ENCODE measurements around the gene BORA. TPM values are rescaled to one million over a fixed set of nuclear protein-coding genes. Genes with fewer than 3 reads are reported as not detected.

The BORA gene
- total and polyA plus RNA-seq, 8 donors: 2.0 to 8.5 (median 3.4) TPM

DNA sequence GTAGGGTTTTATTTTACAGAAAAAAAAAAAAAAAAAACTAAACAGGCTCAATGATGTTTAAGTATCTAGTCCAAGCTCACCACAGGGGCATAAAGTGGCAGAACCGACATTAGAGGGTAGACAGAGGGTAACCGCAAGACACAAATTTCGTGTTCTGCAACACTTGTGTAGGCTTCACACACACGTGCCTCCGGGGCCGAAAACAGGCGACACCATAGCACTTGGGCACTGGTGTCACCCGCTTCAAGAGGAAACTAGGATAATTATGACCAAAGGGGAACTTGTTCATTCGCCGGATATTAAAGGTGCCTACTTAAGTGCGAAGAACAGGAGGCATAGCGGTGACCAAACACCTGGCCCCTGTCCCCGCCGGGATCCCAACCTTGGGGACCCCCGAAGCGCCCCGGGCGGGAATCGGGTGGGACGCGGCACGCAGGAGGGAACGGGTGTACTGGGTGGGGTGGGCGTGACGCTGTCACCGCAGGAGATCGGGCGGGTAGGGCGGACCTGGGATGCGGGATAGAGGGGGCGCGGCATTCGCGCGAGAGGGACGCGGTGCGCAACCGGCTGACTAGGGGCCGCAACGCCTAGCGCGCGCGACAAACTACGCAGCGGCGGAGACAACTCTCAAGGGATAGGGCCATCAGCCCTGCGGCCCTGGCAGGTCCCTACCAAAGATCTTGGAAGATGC is 852 bp upstream of the BORA start:
- no peaks in the 10 kb centered on the region for H3K9me3 ChIP-seq
- intact Hi-C loops (cut with DNase I; ENCODE audit: low total_unique reads): no loop called here
- no peaks in the 10 kb centered on the region for H3K27me3 ChIP-seq
- 1 to 6% (median 2%) methylated on average over 15 to 49 of the region's 49 CpGs for WGBS, 5 donors
- peaks cover 0 to 5% (median 0%) of the 10 kb centered on the region in 4 donors for H3K36me3 ChIP-seq
- H3K27ac ChIP-seq: peak overlapping the region; percentile 67 to 83 (median 80)
- peak overlapping the region; percentile 60 to 99 (median 92) for H3K4me3 ChIP-seq
- DNase-seq: peak; percentile 29 to 75
- H3K4me1 ChIP-seq: peaks cover 0 to 33% (median 32%) of the 10 kb centered on the region in 4 donors
- TF ChIP-seq, protein P1, sequence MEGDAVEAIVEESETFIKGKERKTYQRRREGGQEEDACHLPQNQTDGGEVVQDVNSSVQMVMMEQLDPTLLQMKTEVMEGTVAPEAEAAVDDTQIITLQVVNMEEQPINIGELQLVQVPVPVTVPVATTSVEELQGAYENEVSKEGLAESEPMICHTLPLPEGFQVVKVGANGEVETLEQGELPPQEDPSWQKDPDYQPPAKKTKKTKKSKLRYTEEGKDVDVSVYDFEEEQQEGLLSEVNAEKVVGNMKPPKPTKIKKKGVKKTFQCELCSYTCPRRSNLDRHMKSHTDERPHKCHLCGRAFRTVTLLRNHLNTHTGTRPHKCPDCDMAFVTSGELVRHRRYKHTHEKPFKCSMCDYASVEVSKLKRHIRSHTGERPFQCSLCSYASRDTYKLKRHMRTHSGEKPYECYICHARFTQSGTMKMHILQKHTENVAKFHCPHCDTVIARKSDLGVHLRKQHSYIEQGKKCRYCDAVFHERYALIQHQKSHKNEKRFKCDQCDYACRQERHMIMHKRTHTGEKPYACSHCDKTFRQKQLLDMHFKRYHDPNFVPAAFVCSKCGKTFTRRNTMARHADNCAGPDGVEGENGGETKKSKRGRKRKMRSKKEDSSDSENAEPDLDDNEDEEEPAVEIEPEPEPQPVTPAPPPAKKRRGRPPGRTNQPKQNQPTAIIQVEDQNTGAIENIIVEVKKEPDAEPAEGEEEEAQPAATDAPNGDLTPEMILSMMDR (IDR thresholded peaks at IDR 0.05): no peak
- TF ChIP-seq POLR2A (IDR thresholded peaks at IDR 0.05) (no peak), EP300 (IDR thresholded peaks at IDR 0.05) (no peak), POLR2AphosphoS5 (IDR thresholded peaks at IDR 0.05) (no peak)

DNA sequence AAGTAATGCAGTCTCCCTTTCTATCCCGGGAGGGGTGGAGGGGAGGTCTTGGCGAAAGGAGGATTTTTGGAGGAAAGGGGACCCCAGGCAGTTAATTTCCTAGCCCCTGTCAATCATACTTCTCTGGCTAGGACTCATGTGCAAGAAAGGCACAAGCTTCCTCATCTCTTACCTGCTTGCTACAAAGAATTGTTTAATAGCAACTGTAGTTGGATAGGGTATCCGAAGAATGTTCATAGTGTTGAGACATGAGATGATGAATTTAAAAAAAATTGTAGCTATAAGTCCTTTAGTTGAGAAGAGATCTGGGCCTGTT is 525 bp downstream of the BORA start:
- intact Hi-C loops (cut with DNase I; ENCODE audit: low total_unique reads): no loop called here
- 1 to 5% (median 4%) methylated on average over 3 of the region's 3 CpGs for WGBS, 5 donors
- H3K27ac ChIP-seq: peak overlapping the region in 4 of 5 donors; percentile 69 to 83 (median 78)

GRCh38 chr13:72737033-72737432 is 9.3 kb downstream of the BORA start:
- Histone ChIP-seq H3K9me3 (no peaks in the 10 kb centered on the region), H3K4me1 (no peaks in the 10 kb centered on the region), H3K4me3 (no peak overlapping the region), H3K27me3 (no peaks in the 10 kb centered on the region), H3K36me3 (peaks cover 0 to 39% (median 31%) of the 10 kb centered on the region in 4 donors), H3K27ac (no peak overlapping the region)
- 63 to 85% (median 83%) methylated on average over 3 of the region's 3 CpGs for WGBS, 5 donors
- TF ChIP-seq EP300 (IDR thresholded peaks at IDR 0.05) (no peak), POLR2A (IDR thresholded peaks at IDR 0.05) (no peak)
- TF ChIP-seq, protein P1 (IDR thresholded peaks at IDR 0.05): no peak
- DNase-seq: no peak
- intact Hi-C loops (cut with DNase I; ENCODE audit: low total_unique reads): no loop called here

More for the DNA sequence above, 525 bp downstream of the BORA start:
- H3K4me1 ChIP-seq: peaks cover 0 to 33% (median 32%) of the 10 kb centered on the region in 4 donors
- no peaks in the 10 kb centered on the region for H3K27me3 ChIP-seq
- no peak for DNase-seq
- H3K9me3 ChIP-seq: no peaks in the 10 kb centered on the region
- TF ChIP-seq POLR2AphosphoS5 (IDR thresholded peaks at IDR 0.05) (no peak), POLR2A (IDR thresholded peaks at IDR 0.05) (no peak)
- TF ChIP-seq, protein P1 (IDR thresholded peaks at IDR 0.05): no peak
- peaks cover 0 to 12% (median 4%) of the 10 kb centered on the region in 4 donors for H3K36me3 ChIP-seq
- peak overlapping the region; percentile 60 to 99 (median 92) for H3K4me3 ChIP-seq

- no peak for TF ChIP-seq POLR2A (IDR thresholded peaks at IDR 0.05)
- no peak for TF ChIP-seq POLR2AphosphoS5 (IDR thresholded peaks at IDR 0.05)
- no peak for TF ChIP-seq EP300 (IDR thresholded peaks at IDR 0.05)
- TF ChIP-seq, protein P1 (IDR thresholded peaks at IDR 0.05): no peak
- H3K9me3 ChIP-seq: no peaks in the 10 kb centered on the region
- peak in 1 of 2 donors; percentile 23 for DNase-seq
- intact Hi-C loops (cut with DNase I; ENCODE audit: low total_unique reads): no loop called here
- 68 to 92% (median 89%) methylated on average over 1 of the region's 1 CpG for WGBS, 5 donors
- no peaks in the 10 kb centered on the region for H3K27me3 ChIP-seq
- H3K36me3 ChIP-seq: peaks cover 0 to 46% (median 38%) of the 10 kb centered on the region in 4 donors
- H3K4me3 ChIP-seq: no peak overlapping the region
- H3K4me1 ChIP-seq: no peaks in the 10 kb centered on the region
- H3K27ac ChIP-seq: no peak overlapping the region
These were observed 12.3 kb downstream of the BORA start for GRCh38 chr13:72740015-72740414.
